ENCODE data around the gene CSH1. TPM values are rescaled to one million over a fixed set of nuclear protein-coding genes. Genes with fewer than 3 reads are reported as not detected.
A peak's percentile ranks its signal among the peaks of the same experiment; 100 is the strongest.

Gene CSH1
- polyA plus RNA-seq, 6 donors from 2014 or later: not detected

DNA sequence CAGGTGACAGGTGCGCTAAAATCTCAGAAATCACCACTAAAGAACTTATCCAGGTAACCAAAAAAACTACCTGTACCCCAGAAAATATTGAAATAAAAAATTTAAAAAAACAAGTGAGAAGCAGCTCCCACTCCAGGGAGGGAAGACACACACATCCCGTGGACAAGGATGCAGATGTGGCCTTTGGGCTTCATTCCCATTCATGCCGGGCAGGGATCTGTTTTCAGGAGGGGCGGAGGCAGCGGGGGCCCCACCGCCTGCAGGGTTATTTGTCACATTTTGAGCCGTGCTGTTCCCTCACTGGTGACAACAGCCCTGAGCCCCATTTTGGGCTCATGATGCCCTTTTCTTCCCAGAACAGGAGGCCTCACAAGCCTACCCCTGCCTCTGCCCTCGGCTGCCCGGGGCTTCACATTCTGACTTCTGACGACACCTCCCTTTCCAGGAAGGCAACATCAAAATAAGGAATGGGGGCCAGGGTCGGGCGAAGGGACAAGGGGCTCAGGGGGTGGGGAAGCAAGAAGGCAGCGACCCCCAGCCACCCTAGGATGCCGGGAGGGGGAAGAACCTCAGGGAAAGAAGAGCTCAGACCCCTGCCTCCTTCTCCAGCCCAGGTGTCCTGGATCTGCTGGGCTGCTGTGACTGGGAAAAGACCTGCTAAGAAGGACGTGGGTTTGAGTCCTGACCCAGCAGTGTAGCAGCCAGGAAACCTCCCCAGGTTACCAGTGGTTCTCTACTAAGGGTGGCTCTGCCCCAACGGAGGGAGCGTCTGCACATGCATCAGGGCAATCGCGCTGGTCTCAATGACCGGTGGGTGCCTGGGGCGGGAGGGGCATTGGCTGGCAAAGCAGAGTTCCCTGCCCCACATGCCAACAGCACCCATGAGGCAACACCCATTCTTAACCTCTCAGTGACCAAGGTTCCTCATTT lies 38.1 kb upstream of the CSH1 start:
- peak overlapping the region; percentile 59 to 97 (median 96) for H3K27ac Mint-ChIP-seq

DNA sequence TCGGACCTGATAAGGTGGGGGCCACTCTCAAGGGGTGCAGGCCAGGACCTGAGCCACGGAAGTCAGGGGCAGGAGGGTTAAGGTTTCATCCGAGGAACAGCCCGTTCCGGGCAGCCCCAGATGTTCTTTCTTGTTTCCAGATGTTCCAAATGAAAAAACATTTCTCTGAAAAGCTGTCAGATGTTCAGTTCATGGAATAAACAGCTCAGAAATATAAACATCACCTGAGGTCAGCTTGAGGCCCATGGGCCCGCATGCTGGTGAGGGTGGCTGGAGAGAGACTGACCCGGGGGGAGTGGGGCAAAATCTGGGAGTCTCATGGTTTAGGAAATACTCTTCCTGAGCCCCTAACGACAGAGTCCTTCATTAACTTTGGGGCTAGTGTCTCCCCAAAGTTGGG lies 37.2 kb upstream of the CSH1 start:
- H3K4me3 Mint-ChIP-seq: peak overlapping the region; percentile 97 to 100 (median 99)
- H3K9me3 Mint-ChIP-seq: peaks cover 0 to 4% (median 0%) of the 10 kb centered on the region in 7 donors
- peak overlapping the region; percentile 59 to 97 (median 96) for H3K27ac Mint-ChIP-seq
- H3K4me1 Mint-ChIP-seq: peaks cover 52 to 70% (median 67%) of the 10 kb centered on the region in 3 donors
- H3K36me3 Mint-ChIP-seq: peaks cover 6 to 32% of the 10 kb centered on the region in 2 donors
- ATAC-seq (ENCODE audit: low read depth in 2 of 2): no peak
- no peaks in the 10 kb centered on the region for H3K27me3 Mint-ChIP-seq
- DNase-seq: no peak

More for the DNA sequence above, 38.1 kb upstream of the CSH1 start:
- Mint-ChIP-seq H3K4me1 (peaks cover 56 to 71% (median 69%) of the 10 kb centered on the region in 3 donors), H3K9me3 (peaks cover 0 to 4% (median 0%) of the 10 kb centered on the region in 7 donors), H3K36me3 (peaks cover 6 to 28% of the 10 kb centered on the region in 2 donors), H3K4me3 (peak overlapping the region; percentile 97 to 100 (median 99)), H3K27me3 (no peaks in the 10 kb centered on the region)
- ATAC-seq (ENCODE audit: low read depth in 2 of 2) (no peak), DNase-seq (peak; percentile 33)

DNA sequence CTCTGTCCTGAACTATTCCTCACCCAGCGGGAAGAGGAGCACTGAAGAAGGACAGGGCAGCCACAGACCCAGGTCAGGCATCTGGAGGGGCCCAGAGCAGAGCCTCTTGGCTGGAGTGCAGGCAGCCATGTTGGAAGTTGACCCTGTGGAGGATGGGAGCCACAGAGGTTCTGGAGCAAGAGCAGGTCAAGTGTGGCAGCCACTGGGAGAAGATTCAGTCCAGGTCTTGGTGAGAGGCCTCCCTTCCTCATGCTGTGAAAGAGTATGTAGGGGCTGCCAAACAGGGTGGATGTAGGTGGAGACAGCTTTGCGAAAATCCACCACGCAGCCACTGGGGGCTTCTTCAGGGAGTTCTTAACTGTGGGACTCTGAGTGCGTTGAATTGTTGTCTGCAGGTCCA lies 36.3 kb upstream of the CSH1 start:
- peak overlapping the region; percentile 97 to 100 (median 99) for H3K4me3 Mint-ChIP-seq
- H3K27ac Mint-ChIP-seq: peak overlapping the region; percentile 84 to 97 (median 96)
- peaks cover 48 to 69% (median 64%) of the 10 kb centered on the region in 3 donors for H3K4me1 Mint-ChIP-seq
- DNase-seq (no peak), ATAC-seq (ENCODE audit: low read depth in 2 of 2) (peak; percentile 37 to 53)
- H3K27me3 Mint-ChIP-seq: no peaks in the 10 kb centered on the region
- peaks cover 6 to 32% of the 10 kb centered on the region in 2 donors for H3K36me3 Mint-ChIP-seq
- H3K9me3 Mint-ChIP-seq: peaks cover 0 to 4% (median 0%) of the 10 kb centered on the region in 7 donors

DNA sequence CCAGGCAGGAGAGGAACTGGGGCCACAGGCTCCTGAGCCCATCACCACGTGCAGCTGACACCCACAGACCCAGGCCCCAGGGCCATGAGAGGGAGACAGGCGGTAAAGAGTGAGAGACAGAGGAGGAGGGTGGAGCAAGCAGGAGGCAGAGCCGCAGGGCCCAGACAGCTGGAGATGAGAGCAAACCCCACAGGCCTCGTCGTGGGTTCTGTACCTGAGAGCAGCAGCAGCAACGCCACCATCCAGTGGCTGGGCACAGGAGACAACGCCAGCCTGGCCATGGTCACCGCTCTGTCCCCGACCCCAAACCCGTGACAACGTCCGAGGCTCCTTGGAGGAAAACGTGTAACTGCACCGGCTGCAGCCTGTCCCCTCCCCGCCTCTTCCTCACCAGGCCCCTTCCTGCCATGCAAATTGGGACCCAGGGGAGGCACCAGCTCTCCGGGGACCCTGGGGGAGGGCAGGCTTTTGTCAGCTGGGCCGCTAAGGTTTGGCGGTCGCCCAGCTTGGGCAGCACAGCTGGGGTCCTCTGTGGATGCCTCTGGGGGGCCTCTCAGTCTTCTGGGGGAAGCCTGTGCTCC lies 35.7 kb upstream of the CSH1 start, which contains the start of gene CD79B:
TSS of gene CD79B (minus strand) at position 351 of the 581 bp plus-strand sequence. CDS start at position 281, 70 bp downstream.
- ATAC-seq (ENCODE audit: low read depth in 2 of 2) (peak; percentile 85), DNase-seq (peak; percentile 91)
- Mint-ChIP-seq H3K4me3 (peak within 1 kb of the TSS; percentile 97 to 100 (median 99)), H3K27me3 (no peaks in the 10 kb centered on the region), H3K36me3 (peaks cover 6 to 32% of the 10 kb centered on the region in 2 donors), H3K27ac (peak within 1 kb of the TSS; percentile 94 to 97 (median 96)), H3K4me1 (peaks cover 43 to 69% (median 64%) of the 10 kb centered on the region in 3 donors), H3K9me3 (peaks cover 0 to 4% (median 0%) of the 10 kb centered on the region in 7 donors)

DNA sequence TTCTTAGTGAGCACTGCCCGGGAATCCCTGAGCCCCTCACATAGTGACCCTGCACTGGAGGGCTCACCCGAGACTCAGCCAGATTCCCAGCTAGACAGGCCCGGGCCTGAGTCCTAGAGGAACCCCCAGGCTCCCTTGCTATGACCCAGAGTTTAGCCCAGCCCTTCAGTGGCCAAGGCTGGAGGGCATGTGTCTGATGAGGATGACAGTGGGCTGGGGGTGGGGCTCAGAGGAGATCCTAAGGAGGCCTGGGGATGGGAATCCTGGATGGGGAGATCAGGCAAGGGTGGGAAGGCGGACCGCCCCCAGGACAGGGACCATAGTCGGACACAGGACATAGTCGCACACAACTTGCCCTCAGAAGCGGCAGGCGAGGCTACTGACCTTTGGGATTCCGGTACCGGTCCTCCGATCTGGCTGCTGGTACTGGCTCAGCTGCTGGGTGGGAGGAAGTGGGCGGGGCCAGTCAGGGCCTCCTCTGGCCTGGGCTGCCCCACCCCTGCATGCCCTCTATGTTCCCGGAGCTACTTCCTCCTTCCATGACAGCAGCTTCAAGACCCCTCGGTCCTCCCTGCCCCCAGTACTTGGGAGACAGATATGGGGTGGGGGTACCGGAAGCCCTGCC lies 34.7 kb upstream of the CSH1 start:
- Mint-ChIP-seq H3K27ac (peak overlapping the region; percentile 27 to 96 (median 95)), H3K4me3 (peak overlapping the region; percentile 97 to 100 (median 99)), H3K36me3 (peaks cover 6 to 32% of the 10 kb centered on the region in 2 donors), H3K4me1 (peaks cover 39 to 69% (median 67%) of the 10 kb centered on the region in 3 donors), H3K27me3 (no peaks in the 10 kb centered on the region), H3K9me3 (peaks cover 0 to 1% (median 0%) of the 10 kb centered on the region in 7 donors)
- DNase-seq: peak; percentile 69
- peak; percentile 24 to 25 for ATAC-seq (ENCODE audit: low read depth in 2 of 2)

DNA sequence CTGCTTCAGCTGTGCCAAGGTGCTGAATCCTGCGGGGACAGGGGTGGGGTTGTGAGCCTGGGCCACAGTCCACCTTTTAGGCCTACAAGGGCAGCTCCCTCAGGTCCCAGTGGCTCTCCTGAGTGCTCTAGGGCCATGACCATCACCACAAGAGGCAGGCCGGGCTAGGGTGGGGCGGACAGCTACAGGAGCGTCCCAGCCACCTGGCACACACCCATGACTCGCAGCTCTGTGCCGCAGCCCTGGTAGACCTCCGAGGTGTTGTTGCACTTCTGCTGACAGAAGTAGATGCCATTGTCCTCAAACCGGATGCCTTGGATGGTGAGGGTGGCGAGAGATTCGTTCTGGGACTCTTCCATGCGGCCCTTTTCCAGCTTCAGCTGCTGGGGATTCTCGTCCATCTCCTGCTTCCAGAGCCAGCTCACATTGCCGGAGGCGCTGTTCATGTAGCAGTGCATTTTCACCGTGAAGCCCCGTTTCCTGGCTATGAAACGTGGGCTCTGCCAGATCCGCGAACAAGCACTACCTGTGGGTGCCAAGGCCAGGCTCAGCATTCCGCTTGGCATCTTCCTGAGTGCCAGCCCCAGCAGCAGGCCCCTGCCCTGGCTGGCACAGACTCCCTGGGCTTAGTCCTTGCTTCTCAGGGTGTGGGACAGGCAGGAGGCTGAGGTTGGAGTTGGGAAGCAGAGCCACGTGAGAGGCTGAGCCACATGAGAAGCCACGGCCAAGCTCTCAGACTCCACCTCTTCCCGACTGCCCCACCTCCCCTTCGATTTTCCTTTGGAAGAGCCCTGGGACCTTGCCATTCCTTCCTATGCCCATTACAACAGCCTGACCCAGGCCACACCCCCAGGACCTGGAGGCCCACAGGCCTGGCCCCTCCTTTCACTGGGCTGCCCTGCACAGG lies 33.7 kb upstream of the CSH1 start:
- Mint-ChIP-seq H3K9me3 (peaks cover 0 to 1% (median 0%) of the 10 kb centered on the region in 7 donors), H3K36me3 (peaks cover 6 to 32% of the 10 kb centered on the region in 2 donors), H3K27ac (peak overlapping the region in 5 of 6 donors; percentile 72 to 99 (median 96)), H3K27me3 (no peaks in the 10 kb centered on the region), H3K4me3 (peak overlapping the region; percentile 97 to 100 (median 99)), H3K4me1 (peaks cover 38 to 69% (median 67%) of the 10 kb centered on the region in 3 donors)
- DNase-seq (no peak), ATAC-seq (ENCODE audit: low read depth in 2 of 2) (no peak)

DNA sequence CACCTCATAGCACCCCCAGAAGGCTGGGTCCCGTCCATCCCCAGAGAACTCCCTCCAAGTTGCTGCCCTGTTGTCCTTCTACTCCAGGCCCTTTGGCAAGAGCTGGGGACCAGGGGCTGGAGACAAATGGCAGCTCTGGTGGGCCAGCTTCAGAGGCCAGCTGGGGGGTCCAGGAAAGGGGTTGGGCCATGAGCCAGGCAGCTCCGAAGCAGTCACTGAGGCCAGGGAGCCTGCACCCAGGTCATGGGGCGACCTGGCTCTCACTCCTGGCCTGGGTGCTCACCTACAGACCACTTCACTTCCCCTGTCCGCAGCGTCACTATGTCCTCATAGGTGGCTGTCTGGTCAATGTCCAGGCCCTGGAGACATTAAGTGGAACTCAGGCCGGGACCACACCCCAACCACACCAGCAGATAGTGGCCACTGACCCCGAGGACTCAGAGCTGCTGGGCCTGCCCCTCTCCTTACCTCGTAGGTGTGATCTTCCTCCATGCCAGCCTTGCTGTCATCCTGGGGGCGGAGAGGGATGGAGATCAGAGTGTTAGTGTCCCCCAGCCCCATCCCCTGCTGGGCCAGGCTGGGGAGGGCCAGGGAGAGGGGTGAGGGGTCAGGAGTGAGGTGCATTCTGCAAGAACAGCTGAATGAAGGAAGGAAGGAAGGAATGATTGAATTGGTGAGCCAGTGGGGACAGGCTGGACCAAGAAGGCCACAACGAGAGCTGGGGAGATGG lies 32.8 kb upstream of the CSH1 start:
- DNase-seq (no peak), ATAC-seq (ENCODE audit: low read depth in 2 of 2) (no peak)
- Mint-ChIP-seq H3K27me3 (no peaks in the 10 kb centered on the region), H3K4me3 (peak overlapping the region; percentile 97 to 100 (median 99)), H3K36me3 (peaks cover 6 to 32% of the 10 kb centered on the region in 2 donors), H3K4me1 (peaks cover 43 to 67% (median 66%) of the 10 kb centered on the region in 3 donors), H3K27ac (peak overlapping the region in 3 of 6 donors; percentile 74 to 99 (median 96)), H3K9me3 (peaks cover 0 to 1% (median 0%) of the 10 kb centered on the region in 7 donors)

DNA sequence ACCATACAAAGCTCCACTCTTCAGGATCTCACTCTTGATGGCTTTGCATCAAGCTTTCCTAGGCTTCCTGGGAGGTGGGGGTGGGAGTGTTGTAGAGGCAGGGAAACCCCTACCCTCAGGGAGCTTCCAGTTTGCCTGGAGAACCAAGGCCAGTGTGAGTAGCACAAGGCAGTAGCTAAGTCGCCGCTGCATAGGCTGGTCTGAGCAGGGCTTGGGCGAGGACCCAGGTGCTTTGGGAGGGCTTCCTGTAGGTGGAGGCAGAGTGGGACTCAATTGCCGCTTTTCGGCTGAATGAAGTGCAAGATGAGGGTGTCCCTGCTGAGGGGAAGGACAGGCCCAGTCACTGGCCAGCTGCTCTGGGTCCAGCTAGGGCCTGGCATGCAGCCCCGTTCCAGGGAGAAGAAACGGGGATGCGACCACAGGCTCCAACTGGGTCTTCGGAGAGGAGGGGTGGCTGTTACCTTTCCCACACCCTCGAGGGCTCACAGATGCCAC lies 31.8 kb upstream of the CSH1 start:
- no peaks in the 10 kb centered on the region for H3K27me3 Mint-ChIP-seq
- peak overlapping the region in 2 of 6 donors; percentile 96 to 99 for H3K27ac Mint-ChIP-seq
- peaks cover 6 to 32% of the 10 kb centered on the region in 2 donors for H3K36me3 Mint-ChIP-seq
- peaks cover 36 to 65% (median 63%) of the 10 kb centered on the region in 3 donors for H3K4me1 Mint-ChIP-seq
- DNase-seq (no peak), ATAC-seq (ENCODE audit: low read depth in 2 of 2) (no peak)
- H3K9me3 Mint-ChIP-seq: peaks cover 0 to 1% (median 0%) of the 10 kb centered on the region in 7 donors
- H3K4me3 Mint-ChIP-seq: peak overlapping the region; percentile 97 to 100 (median 99)

DNA sequence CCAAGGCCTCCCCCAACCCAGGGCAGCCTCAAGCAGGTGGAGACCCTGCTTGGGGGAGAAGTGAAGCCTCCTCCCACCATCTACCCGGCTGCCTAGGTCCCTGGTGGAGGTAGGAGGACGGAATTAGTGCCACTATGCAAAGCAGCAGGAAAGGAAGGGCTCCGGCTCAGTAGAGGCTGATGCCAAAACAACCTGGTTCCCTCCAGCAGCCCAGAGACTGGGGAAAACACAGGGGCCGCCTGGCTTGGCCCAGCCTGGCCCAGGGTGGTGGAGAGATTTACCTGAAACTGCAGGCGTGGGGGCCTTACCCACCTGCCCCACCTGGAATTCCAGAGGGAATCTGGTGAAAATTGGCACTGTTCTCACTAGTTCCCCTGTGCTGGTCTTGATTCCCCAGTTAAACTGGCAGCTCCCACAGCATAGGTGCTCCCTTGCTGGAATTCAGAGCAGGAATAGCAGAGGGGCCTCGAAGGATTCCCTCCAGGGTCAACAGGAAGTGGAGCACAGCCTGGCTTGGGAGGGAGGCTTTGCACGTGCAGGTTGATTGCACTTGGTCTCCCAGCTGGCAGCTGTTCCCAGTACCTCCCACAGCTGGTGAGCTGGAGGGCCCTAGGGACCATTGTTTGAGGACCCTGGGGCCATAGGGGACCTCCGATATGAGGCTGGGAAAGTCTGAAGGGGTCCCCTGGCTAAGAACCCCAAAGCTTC lies 31.2 kb upstream of the CSH1 start:
- DNase-seq: peak; percentile 61
- peak overlapping the region; percentile 97 to 100 (median 99) for H3K4me3 Mint-ChIP-seq
- peaks cover 6 to 32% of the 10 kb centered on the region in 2 donors for H3K36me3 Mint-ChIP-seq
- peaks cover 0 to 1% (median 0%) of the 10 kb centered on the region in 7 donors for H3K9me3 Mint-ChIP-seq
- peak; percentile 34 for ATAC-seq (ENCODE audit: low read depth in 2 of 2)
- peak overlapping the region; percentile 71 to 99 (median 92) for H3K27ac Mint-ChIP-seq
- H3K27me3 Mint-ChIP-seq: no peaks in the 10 kb centered on the region
- H3K4me1 Mint-ChIP-seq: peaks cover 32 to 65% (median 63%) of the 10 kb centered on the region in 3 donors

DNA sequence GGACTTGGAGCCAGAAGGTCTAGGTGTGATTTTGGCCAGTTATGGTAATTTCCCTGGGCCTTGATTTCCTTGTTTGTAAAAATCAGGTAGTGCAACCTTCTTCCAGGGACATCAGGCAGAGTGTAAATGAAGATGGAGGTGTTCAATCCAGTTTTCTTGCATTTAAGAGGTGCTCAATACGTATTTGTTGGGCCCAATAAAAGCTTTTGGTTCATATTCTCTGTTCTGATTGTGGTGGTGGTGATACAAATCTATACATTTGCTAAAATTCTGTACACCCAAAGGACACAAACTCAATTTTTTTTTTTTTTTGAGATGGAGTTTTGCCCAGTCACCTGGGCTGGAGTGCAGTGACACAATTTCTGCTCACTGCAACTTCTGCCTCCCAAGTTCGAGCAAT lies 29.8 kb upstream of the CSH1 start:
- peaks cover 38 to 79% (median 69%) of the 10 kb centered on the region in 3 donors for H3K4me1 Mint-ChIP-seq
- H3K4me3 Mint-ChIP-seq: peak overlapping the region; percentile 42 to 100 (median 88)
- no peaks in the 10 kb centered on the region for H3K27me3 Mint-ChIP-seq
- H3K36me3 Mint-ChIP-seq: peaks cover 6 to 22% of the 10 kb centered on the region in 2 donors
- H3K9me3 Mint-ChIP-seq: peaks cover 0 to 1% (median 0%) of the 10 kb centered on the region in 7 donors
- DNase-seq (no peak), ATAC-seq (ENCODE audit: low read depth in 2 of 2) (no peak)
- peak overlapping the region; percentile 91 to 99 (median 98) for H3K27ac Mint-ChIP-seq

DNA sequence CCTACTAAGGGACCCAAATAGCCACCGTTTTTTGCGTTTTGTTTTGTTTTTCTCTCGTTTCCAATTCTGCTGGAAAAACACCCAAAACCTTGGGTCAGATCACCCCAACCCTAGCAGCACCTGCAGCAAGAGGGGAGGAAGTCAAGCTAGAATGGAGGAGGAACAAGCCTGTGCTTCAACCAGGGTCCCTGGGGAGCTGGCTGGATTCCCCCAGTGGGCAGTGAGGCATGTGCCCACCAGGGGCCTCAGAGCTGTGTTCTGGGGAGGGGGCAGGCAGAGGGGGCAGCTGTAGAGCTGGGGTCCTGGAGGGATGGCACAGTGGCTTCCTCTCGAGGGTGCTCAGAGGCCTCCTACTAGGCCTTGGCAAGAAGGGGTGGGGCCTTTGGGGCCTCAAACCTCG lies 29.2 kb upstream of the CSH1 start:
- DNase-seq (peak; percentile 92), ATAC-seq (ENCODE audit: low read depth in 2 of 2) (peak; percentile 73 to 75)
- Mint-ChIP-seq H3K4me3 (peak overlapping the region; percentile 55 to 100 (median 90)), H3K27me3 (no peaks in the 10 kb centered on the region), H3K4me1 (peaks cover 35 to 84% (median 75%) of the 10 kb centered on the region in 3 donors), H3K9me3 (peaks cover 0 to under 1% (median 0%) of the 10 kb centered on the region in 7 donors), H3K27ac (peak overlapping the region; percentile 91 to 99 (median 98)), H3K36me3 (peaks cover 2 to 16% of the 10 kb centered on the region in 2 donors)

Measured in naive B cell (primary cell).